DLD1 (cell line): ENCODE results near the gene MDM1.

ENCODE experiments used
- in situ Hi-C: cut with HindIII; loops from 2 replicates; pipeline ENCODE4 v1.10.0; 2017; ENCODE audit warnings: low sequenced_read_pairs

MDM1 gene

GRCh38 chr12:68356986-68357385, 24.8 kb upstream of the MDM1 start:
- in situ Hi-C loops: no loop called here

DNA sequence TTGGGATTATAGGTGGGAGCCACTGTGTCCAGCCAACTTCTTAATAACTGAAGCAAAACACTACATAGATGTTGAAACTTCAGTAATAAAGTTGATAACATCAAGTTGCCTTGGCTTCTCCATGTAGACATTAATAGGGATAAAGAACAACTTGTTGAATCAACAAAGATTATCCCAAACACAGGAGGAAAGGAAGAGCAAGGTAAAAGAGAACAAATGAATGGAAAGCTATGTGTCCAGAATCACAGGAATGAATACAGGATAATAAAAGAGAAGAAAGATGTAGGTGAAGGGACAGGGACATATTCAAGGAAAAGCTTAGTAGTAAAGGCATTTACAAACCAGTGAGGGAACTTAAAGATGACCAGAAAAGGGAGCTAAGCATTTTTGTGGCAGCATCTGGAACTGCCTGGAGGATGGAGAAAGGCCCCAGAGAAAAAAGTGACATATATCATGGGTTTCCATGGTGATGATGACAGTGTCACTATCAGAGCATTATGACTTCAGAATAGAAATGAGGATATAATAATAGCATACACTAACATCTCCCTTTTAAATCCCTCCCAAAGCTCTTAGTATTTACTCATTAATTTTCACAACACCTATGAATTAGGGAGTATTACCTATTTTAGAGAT, 24.0 kb upstream of the MDM1 start:
- in situ Hi-C loops: no loop called here

DNA sequence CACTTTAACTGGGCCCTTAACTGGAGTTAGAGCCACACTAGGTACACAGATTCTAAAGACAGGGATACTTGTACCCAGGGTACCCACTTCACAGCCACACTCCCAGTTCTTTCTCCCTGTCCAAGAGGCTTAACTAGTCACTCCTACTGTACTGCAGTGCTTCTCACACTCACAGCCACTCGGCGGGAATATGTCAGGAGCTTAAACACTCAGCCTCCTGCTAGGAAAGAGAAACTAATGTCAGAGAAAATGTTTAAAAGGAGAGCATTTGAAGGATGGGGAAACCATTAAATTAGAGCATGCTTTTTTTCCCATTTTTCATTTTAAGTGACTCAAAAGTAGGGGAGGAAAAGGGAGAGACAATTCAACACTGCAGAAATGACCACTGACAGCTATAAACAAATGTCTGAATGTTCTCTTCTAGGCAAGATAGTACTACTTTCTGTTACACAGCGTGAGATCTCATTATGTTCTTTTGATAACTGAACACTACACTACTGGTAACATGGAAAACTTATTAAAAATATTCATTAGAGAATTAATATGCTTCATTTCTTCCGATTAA, 22.9 kb upstream of the MDM1 start:
- in situ Hi-C loops: no loop called here

DNA sequence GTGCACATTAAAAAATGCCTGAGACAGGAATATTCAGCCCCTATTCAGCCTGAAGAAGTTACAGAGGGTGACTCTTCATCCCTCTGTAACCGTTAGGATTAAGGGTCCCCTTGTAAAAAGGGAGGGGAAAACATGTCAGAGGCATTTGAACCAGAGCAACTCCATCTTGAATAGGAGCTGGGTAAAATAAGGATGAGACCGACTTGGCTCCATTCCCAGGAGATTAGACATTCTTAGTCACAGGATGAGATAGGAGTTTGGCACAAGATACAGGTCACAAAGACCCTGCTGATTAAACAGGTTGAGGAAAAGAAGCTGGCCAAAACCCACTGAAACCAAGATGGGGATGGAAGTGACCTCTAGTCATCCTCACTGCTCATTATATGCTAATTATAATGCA, 19.9 kb upstream of the MDM1 start:
- in situ Hi-C loops: no loop called here

- in situ Hi-C loops: no loop called here
These were observed 18.6 kb upstream of the MDM1 start for GRCh38 chr12:68350753-68351152.

DNA sequence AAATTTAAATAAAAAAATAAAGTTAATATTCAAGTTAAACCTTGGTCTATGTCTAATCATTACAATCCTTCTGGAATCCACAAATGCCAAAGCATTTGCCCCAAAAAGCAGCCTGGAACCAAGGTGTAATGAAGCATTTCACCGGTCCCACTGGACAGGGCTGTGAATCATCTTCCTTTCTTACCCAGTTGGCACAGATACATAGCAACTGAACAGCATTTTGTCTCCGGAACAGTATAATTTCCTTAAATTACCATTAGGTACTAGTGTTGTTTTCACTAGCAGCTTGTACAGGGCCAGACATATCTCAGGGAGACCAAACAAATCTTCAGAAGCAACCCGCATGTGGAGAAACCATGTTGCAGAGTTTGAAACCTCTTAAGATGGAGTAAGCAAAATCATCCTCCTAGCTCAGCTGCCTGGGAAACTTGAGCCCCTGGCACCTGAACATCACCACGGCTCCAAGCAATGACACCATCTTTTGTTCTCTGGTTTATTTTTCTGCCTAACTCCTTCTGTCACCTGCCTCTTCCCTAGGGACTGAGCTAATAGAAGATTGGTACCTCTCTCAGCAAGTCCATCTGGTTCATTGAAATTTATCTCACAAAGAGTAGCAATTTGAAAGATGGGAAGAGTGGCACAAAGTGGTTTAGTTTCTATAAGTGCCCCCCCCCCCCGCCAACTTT, 17.9 kb upstream of the MDM1 start:
- in situ Hi-C loops: no loop called here

GRCh38 chr12:68349220-68349621, 17.1 kb upstream of the MDM1 start:
- in situ Hi-C loops: no loop called here

DNA sequence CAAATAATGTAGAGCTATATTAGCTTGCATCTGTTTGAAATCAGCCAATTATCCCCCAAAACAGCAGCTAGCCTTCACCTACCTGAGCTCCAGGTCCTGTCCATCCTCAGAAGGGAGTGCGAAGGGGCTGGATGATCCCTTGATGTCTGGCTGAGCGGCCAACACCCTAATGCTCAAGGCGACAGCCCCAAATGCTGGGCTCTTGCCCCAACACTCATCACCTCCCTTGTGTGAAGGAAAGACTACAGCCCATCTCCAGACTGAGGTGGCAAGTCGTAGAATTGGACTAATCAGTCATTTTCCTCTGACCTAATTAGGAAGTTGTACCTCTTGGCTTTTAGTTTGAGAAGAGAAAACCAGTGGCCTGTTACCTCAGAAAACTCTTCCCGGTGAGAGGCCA, 16.3 kb upstream of the MDM1 start:
- in situ Hi-C loops: no loop called here

DNA sequence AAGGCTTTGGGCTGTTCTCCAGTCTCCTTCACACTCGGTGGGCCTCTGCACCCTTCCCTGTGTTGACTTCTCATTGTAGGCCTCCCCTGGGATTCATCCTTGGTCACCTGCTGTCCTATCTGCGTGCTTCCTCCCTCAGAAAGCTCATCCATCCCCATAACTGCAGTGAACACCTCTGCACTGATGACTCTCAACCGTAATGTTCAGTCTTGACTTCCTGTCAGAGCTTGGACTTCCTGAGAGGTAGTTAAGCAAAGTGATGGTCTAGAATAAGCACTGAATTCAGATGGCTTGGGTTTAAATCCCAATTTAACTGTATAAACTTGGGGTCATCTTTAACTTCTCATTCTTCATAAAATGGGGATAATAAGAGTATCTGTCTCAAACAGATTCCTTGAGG, 13.6 kb upstream of the MDM1 start:
- in situ Hi-C loops: no loop called here

DNA sequence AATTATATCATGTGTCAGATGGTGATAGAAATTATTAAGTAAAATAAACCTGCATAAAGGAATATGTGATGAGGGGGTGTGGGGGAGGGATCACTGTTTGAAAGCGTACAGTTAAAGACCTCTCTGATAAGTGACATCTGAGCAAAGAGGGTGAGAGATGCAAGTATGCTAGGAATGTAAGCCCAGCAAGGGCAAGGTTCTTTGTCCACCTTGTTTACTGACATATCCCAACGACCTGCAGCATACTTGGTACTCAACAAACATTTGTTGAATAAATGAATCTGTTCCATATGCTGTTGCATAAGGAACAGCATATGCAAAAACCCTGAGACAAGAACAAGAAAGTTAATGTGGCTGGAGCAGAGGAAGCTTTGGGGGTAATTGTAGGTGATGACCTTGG, 12.0 kb upstream of the MDM1 start:
- in situ Hi-C loops: no loop called here

GRCh38 chr12:68342966-68343365, 10.8 kb upstream of the MDM1 start:
- in situ Hi-C loops: no loop called here

DNA sequence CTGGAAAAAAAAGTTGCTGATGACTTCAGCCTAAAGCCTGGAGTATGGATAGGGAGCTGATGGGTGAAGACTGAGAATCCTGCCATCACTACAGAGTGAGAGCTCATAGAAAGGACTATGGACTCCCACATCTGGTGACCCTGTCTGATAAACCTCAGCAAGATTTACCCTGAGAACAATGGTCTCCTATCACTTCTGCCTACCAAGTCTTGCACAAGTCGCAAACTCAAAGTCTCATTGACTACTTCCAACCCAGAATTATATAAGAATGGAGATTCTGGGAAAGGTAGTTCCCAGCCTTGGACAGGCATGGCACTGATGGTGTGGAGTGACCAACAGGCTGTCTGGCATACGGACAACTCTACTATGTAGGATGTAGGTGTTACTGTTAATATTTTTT, 9.7 kb upstream of the MDM1 start:
- in situ Hi-C loops: no loop called here

DNA sequence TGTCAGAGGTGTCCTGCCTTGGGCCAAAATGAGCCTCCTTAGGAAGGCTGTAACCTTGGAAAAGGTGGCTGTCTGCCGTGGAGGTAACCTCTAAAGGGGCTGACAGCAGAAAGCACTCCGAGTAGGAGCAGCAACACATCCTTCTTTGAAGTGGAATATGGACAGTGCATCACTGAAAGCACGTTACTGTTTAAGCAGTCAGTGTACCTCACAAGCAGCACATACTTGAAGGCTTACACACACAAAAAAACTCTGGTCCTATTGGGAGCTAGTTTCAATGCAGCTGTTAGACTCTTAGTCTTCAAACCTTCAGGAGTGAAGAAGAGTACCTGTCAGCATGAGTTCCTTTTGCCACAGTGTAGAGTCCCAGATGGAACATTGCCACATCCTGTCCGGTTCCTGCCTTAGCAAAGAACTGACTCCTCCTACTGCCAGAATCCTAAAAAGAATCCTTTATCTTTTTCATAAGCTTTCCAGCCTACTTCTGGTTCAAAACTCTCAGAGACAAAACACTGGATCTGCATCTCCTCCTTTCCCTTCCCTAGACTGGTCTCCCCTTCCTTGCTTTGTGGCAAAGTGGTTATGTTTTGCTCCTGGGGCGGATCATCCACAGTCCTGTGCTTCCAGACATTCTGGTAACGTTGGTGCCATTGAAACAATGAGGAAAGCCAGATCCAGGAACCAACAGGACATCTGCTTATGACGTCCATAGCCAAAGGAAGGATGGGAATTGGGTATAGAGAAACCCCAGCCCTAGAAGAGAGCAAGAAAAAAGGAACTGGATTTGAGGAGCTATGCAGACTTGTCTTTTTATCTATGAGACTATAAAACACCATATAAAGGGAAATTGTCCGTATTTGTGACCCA, 8.5 kb upstream of the MDM1 start:
- in situ Hi-C loops: no loop called here

DNA sequence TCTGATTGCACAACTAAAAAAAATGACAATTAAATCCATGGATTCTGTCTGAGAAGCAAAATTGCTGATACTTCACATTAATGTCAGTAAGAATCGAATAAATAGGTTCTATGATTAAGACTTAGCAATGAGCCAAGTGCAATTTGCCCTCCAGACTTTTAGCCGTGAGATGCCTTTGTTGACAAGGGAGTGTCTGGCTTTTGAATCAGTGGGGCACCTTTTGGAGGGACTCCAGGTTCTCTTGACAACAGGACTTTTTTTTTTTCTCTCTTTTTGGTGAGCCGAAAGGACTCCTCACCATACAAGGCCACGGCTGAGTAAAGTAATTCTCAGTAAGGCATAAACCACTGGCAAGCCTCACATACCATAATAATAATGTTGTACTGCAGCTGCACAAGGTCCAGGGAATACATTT, 4.7 kb upstream of the MDM1 start:
- in situ Hi-C loops: no loop called here

DNA sequence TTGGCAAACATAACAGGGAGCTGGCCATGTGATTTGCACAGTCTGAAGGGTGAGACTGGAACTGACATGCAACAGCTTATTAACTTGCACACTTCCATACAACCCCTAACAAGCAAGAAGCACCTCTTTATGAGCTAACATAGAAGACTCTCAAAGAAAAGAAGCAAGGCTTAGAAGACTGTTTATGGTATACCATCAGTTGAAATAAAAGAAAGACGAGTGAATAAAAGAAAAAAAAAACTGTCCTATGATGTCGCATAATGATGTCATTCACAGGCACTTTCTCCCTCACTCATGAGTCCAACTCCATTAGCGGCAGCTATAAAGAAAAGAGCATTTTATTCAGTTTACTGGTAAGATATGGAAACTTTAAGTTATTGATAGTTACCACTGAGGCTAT, 3.3 kb upstream of the MDM1 start:
- in situ Hi-C loops: no loop called here

GRCh38 chr12:68334132-68334531, 2.0 kb upstream of the MDM1 start:
- in situ Hi-C loops: no loop called here

DNA sequence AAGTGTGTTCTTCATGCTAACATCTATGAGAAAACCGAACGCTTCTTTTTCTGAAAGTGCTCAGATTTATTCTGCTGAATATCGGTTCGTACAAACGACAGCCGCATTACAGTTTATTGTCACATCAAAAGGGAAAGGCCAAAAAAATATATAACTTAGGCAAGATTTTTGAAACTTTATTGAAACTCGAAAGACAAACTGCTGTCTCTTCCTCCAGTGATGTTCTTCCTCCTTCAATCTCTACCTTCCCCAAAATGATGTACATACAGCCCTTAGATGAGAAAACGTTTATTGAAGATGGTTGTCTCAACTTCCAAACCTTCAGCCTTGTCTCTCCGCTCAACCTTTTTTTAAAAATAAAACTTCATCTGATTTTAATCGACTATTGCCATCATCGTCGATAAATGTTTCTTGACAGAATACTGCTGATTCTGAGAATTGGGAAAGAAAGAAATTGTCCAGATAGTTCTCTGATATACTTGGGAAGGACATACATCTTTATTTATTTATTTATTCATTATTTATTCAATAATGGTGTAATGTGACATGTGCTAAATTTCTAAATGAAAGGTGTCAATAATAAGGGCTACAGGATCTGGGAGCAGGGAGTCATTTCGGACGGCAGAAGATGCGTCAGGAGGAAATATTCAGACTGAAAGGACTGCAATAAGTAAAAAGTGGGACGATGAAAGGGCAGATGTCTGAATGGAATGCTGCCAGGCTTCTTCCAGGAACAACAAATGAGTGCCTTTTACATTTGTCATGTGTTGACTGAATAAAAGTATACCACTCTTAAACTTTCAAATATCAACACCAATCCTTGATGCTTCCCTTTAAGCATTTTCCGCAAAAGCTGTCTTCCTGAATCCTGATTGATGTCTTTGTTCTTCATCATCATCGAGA, 817 bp upstream of the MDM1 start:
- in situ Hi-C loops: no loop called here

- in situ Hi-C loops: no loop called here
These were observed 678 bp downstream of the MDM1 start for GRCh38 chr12:68331500-68331868.

DNA sequence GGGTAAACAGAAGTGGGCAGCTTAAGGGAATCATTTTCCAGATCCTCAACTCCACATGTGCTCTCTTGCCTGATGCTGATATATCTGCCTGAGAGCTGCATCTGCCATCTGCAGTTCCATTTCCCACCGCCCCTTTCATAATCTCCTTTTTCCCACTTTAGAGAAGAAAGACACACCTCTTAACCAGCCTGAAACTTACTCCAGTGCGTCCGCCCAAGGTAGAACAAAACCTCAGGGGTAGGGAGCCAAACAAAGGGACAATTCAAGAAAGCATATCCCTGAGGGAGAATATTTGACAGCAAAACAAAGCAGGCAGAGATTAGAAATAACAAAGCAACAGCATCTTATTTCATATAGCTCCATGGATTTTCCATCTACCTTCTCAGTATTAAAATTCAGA, 4.3 kb downstream of the MDM1 start:
- in situ Hi-C loops: no loop called here

- in situ Hi-C loops: no loop called here
These were observed 5.4 kb downstream of the MDM1 start for GRCh38 chr12:68326716-68327115.

DNA sequence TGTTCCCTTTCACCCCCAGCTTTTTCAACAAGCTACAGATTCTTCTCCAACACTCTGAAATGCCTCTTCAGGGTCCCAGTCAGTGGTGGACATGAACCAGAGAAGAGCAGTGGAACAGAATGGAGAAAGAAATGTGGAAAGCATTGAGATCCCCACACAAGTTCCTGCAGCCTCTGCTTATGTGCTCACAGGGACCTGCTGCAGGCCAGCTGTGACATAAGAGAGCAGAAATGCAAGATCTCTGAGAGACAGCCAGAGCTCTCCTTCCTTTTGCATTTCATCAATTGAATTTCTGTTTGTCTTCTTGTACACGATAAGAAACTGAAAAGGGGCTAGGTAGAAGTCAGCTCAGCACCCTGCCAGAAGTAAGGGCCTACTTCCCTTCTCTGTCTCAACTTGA, 6.2 kb downstream of the MDM1 start:
- in situ Hi-C loops: no loop called here
